ENCODE measurements around the gene RASGRP4.
"Not testable (repeated sequence)": the region's sequence is repeated elsewhere in the genome, so short reads cannot be mapped to it uniquely, and the experiment has no call there.

Gene RASGRP4

GRCh38 chr19:38373907-38374331, 52.1 kb downstream of the RASGRP4 start:
- no peak for TF ChIP-seq CTCF (IDR thresholded peaks at IDR 0.05; ENCODE audit: extremely low read depth, insufficient read depth, missing control alignments)
- in situ Hi-C loops (cut with MboI; ENCODE audit: low pct_unique_long_range_greater_than_20kb, low sequenced_read_pairs, unreplicated experiment), result no loop called here
- DNase-seq (ENCODE audit: low spot score), result no peak

GRCh38 chr19:38371081-38371480, 54.9 kb downstream of the RASGRP4 start:
- in situ Hi-C loops (cut with MboI; ENCODE audit: low pct_unique_long_range_greater_than_20kb, low sequenced_read_pairs, unreplicated experiment), result no loop called here
- no peak for DNase-seq (ENCODE audit: low spot score)
- TF ChIP-seq CTCF (IDR thresholded peaks at IDR 0.05; ENCODE audit: extremely low read depth, insufficient read depth, missing control alignments), result no peak

DNA sequence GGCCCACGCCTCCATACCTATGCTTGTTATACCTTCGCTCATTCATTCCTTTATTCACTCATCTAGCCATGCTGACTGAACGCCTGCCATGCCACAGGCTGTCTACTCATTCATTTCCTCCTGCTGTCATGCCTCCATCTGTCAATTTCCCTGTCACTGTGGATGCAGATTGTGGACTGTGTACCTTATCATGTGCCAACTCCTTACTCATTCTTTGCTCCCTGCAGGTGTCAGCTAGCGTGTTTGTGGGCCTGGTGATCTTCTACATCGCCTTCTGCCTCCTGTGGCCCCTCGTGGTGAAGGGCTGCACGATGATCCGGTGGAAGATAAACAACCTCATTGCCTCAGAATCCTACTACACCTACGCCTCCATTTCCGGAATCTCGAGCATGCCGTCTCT, 55.7 kb downstream of the RASGRP4 start:
- DNase-seq (ENCODE audit: low spot score), result no peak
- no peak for TF ChIP-seq CTCF (IDR thresholded peaks at IDR 0.05; ENCODE audit: extremely low read depth, insufficient read depth, missing control alignments)
- in situ Hi-C loops (cut with MboI; ENCODE audit: low pct_unique_long_range_greater_than_20kb, low sequenced_read_pairs, unreplicated experiment), result no loop called here

- TF ChIP-seq CTCF (IDR thresholded peaks at IDR 0.05; ENCODE audit: extremely low read depth, insufficient read depth, missing control alignments), result no peak
- DNase-seq (ENCODE audit: low spot score), result no peak
- in situ Hi-C loops (cut with MboI; ENCODE audit: low pct_unique_long_range_greater_than_20kb, low sequenced_read_pairs, unreplicated experiment), result no loop called here
Measured at GRCh38 chr19:38369584-38369983, 56.4 kb downstream of the RASGRP4 start.

GRCh38 chr19:38367041-38367440, 59.0 kb downstream of the RASGRP4 start:
- in situ Hi-C loops (cut with MboI; ENCODE audit: low pct_unique_long_range_greater_than_20kb, low sequenced_read_pairs, unreplicated experiment), result no loop called here
- TF ChIP-seq CTCF (IDR thresholded peaks at IDR 0.05; ENCODE audit: extremely low read depth, insufficient read depth, missing control alignments), result no peak
- no peak for DNase-seq (ENCODE audit: low spot score)

DNA sequence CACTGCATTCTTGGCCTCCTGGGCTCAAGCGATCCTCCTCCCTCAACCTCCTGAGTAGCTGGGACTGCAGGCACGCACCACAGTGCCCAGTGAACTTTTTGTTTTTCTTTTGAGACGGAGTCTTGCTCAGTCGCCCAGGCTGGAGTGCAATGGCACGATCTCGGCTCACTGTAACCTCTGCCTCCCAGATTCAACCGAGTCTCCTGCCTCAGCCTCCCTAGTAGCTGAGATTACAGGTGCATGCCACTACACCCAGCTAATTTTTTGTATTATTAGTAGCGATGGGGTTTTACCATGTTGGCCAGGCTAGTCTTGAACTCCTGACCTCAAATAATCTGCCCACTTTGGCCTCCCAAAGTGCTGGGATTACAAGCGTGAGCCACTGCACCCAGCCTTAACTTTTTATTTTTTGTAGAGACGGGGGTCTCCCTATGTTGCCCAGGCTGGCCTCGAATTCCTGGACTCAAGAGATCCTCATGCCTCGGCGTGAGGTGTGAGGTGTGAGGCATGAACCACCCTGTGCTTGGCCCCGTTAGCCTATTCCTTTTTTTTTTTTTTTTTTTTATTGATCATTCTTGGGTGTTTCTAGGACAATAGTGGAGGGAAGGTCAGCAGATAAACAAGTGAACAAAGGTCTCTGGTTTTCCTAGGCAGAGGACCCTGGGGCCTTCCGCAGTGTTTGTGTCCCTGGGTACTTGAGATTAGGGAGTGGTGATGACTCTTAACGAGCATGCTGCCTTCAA, 62.9 kb downstream of the RASGRP4 start:
- DNase-seq (ENCODE audit: low spot score); in situ Hi-C loops (cut with MboI; ENCODE audit: low pct_unique_long_range_greater_than_20kb, low sequenced_read_pairs, unreplicated experiment): not testable (repeated sequence)

GRCh38 chr19:38362076-38362945, 63.7 kb downstream of the RASGRP4 start:
- in situ Hi-C loops (cut with MboI; ENCODE audit: low pct_unique_long_range_greater_than_20kb, low sequenced_read_pairs, unreplicated experiment), result no loop called here
- no peak for TF ChIP-seq CTCF (IDR thresholded peaks at IDR 0.05; ENCODE audit: extremely low read depth, insufficient read depth, missing control alignments)
- DNase-seq (ENCODE audit: low spot score), result peak; percentile 82

Measured in GM13977 (cell line).